GM12878 (cell line): ENCODE data around the gene UNC13A. TPM values are rescaled to one million over a fixed set of nuclear protein-coding genes. Genes with fewer than 3 reads are reported as not detected.

ENCODE experiments used
- ATAC-seq: fragments of 200-7000 bp; cut with Tn5 transposase; 3 replicates; pipeline ENCODE4 v1.9.1; 2020; ENCODE audit warnings: mild to moderate bottlenecking, moderate library complexity
- BruUV-seq: library from RNA; stranded (reverse); fragments of 400-500 nt; replicated peaks from 2 replicates; lab custom pipeline; 2021; lab: Mats Ljungman, UMichigan
- CTCF ChIA-PET: fragments of 300-600 bp; sonication (Branson Sonifier 250); formaldehyde crosslinking; extraction: SDS; loops from one replicate; lab custom pipeline; 2021; ENCODE audit warnings: inconsistent platforms; lab: Yijun Ruan, JAX
- POLR2A ChIA-PET: fragments of 350-600 bp; formaldehyde crosslinking; extraction: SDS; loops from one replicate; lab custom pipeline; 2021; ENCODE audit warnings: inconsistent platforms; lab: Charles Lee
- RAD21 ChIA-PET: fragments of 300-600 bp; sonication (Branson Sonifier 250); formaldehyde crosslinking; loops from one replicate; lab custom pipeline; 2023; ENCODE audit warnings: antibody characterized with exemption; ENCODE audit not compliant: unreplicated experiment; lab: Charles Lee
- SMC1A ChIA-PET: fragments of 300-600 bp; sonication (Branson Sonifier 250); formaldehyde crosslinking; loops from one replicate; lab custom pipeline; 2023; ENCODE audit not compliant: unreplicated experiment, uncharacterized antibody; lab: Charles Lee
- DNase-seq: peaks from one replicate; pipeline ENCODE4 v3.0.0-alpha.2; 2011; ENCODE audit warnings: low read depth, low spot score
- FAIRE-seq: peaks from 3 replicates; lab custom pipeline; 2011; peaks lifted over from hg19 to GRCh38; lab: Jason Lieb, UNC
- H2AFZ ChIP-seq: 2 replicates; pipeline ENCODE4 v1.6.0; 2011; ENCODE audit warnings: low read depth, low read length, control low read depth; ENCODE audit not compliant: control insufficient read depth
- H3K27ac ChIP-seq: 2 replicates; pipeline ENCODE4 v1.5.1; 2011; ENCODE audit warnings: control low read depth; ENCODE audit not compliant: control insufficient read depth, insufficient read depth
- H3K27me3 ChIP-seq, 2 experiments: replicated peaks in 1 of 2; 2 replicates each; pipeline versions ENCODE4 v1.6.0 to v1.6.1; 2011; ENCODE audit warnings: low read length in 1 of 2; ENCODE audit not compliant: control insufficient read depth in 2 of 2, insufficient read depth in 2 of 2
- H3K36me3 ChIP-seq, 2 experiments: 2 replicates each; pipeline ENCODE4 v1.5.1; 2011; ENCODE audit warnings: low read length in 1 of 2; ENCODE audit not compliant: control insufficient read depth in 2 of 2, insufficient read depth in 2 of 2
- H3K4me1 ChIP-seq: 2 replicates; pipeline ENCODE4 v1.6.1; 2011; ENCODE audit warnings: mild to moderate bottlenecking, low read length, moderate library complexity, mixed read lengths; ENCODE audit not compliant: control insufficient read depth, insufficient read depth
- H3K4me2 ChIP-seq: 2 replicates; pipeline ENCODE4 v1.6.0; 2011; ENCODE audit warnings: control low read depth; ENCODE audit not compliant: control insufficient read depth, insufficient read depth
- H3K4me3 ChIP-seq: fragments of 200-600 bp; sonication (generic); 2 replicates; pipeline ENCODE4 v1.5.1; 2016
- H3K79me2 ChIP-seq: 2 replicates; pipeline ENCODE4 v1.6.0; 2011; ENCODE audit warnings: low read length; ENCODE audit not compliant: control insufficient read depth, insufficient read depth
- H3K9ac ChIP-seq: 2 replicates; pipeline ENCODE4 v1.8.0; 2011; ENCODE audit warnings: low read length, control low read depth, mixed read lengths; ENCODE audit not compliant: control insufficient read depth, insufficient read depth
- H3K9me3 ChIP-seq: replicated peaks from 3 replicates; pipeline ENCODE4 v1.5.1; 2011; ENCODE audit warnings: mild to moderate bottlenecking, low read length; ENCODE audit not compliant: control insufficient read depth, insufficient read depth
- H4K20me1 ChIP-seq: 2 replicates; pipeline ENCODE4 v1.6.0; 2011; ENCODE audit not compliant: control insufficient read depth, insufficient read depth
- ETV6 ChIP-seq, 2 experiments: fragments of 450-650 bp in 1 of 2; IDR thresholded peaks in 1 of 2; conservative IDR thresholded peaks in 1 of 2; 2 replicates each; pipeline ENCODE4 v1.6.1; 2014; ENCODE audit warnings: antibody characterized with exemption in 1 of 2, borderline replicate concordance in 1 of 2, low read depth in 1 of 2, mild to moderate bottlenecking in 1 of 2, moderate library complexity in 1 of 2
- HDAC6 ChIP-seq: fragments of 200-600 bp; sonication (generic); IDR thresholded peaks from one replicate; pipeline ENCODE4 v1.8.0; 2017; ENCODE audit warnings: antibody characterized with exemption; ENCODE audit not compliant: unreplicated experiment
- NR2C1 ChIP-seq: fragments of 450-650 bp; IDR thresholded peaks from 2 replicates; pipeline ENCODE4 v1.6.1; 2017; ENCODE audit warnings: antibody characterized with exemption, mild to moderate bottlenecking, moderate library complexity
- NR2F1 ChIP-seq: fragments of 450-650 bp; conservative IDR thresholded peaks from 2 replicates; pipeline ENCODE4 v1.6.1; 2017; ENCODE audit warnings: mild to moderate bottlenecking
- SRF ChIP-seq, 2 experiments: IDR thresholded peaks; 2 replicates each; pipeline ENCODE4 v1.6.1; 2011; ENCODE audit warnings: low read depth in 2 of 2, low read length in 2 of 2, mild to moderate bottlenecking in 1 of 2, moderate library complexity in 1 of 2
- WGBS: methylation state at CpG from one replicate; pipeline ENCODE4 v1.1.6; 2016; ENCODE audit warnings: low lambda C conversion rate; ENCODE audit not compliant: insufficient replicate concordance, insufficient coverage; ENCODE audit errors: missing lambda C conversion rate; 5-methylcytosine and 5-hydroxymethylcytosine counted together
- in situ Hi-C: fragments of 300-500 bp; cut with MboI; formaldehyde crosslinking; loops from 9 replicates; pipeline ENCODE4 v1.14.3; 2018; ENCODE audit warnings: mixed read lengths
- intact Hi-C: fragments of 100-400 bp; cut with micrococcal nuclease; formaldehyde crosslinking; loops from one replicate; pipeline ENCODE4 v1.14.2; 2022; ENCODE audit not compliant: unreplicated experiment
- polyA plus RNA-seq, 11 experiments: library from polyadenylated mRNA; depleted of rRNA in 4 of 11; unstranded in 6 of 11; stranded (reverse) in 5 of 11; fragments of >200 nt; fragmentation: Nextera tagmentation in 4 of 11; fragmentation: Illumina TruSeq in 1 of 11; extraction: Ambion mirVana in 4 of 11; extraction: Trizol in 1 of 11; gene quantifications; 1 replicate in 1 of 11; 2 replicates in 10 of 11; pipeline versions ENCODE4 v1.2.1 to v1.2.3, GENCODE V29; 2011 to 2016; ENCODE audit warnings: inconsistent platforms in 2 of 11, missing spikeins in 2 of 11, low read depth in 1 of 11
- total RNA-seq, 4 experiments: library from RNA; depleted of rRNA in 3 of 4; stranded (reverse); fragments of >200 nt in 3 of 4; fragmentation: Illumina TruSeq in 1 of 4; extraction: Trizol in 1 of 4; gene quantifications; 2 replicates each; pipeline versions ENCODE4 v1.2.1 to v1.2.3, GENCODE V29; 2013 to 2021
- TF ChIP-seq, protein P1 (sequence below): fragments of 450-650 bp; IDR thresholded peaks from 2 replicates; pipeline ENCODE4 v1.6.1; 2018; ENCODE audit warnings: borderline replicate concordance, mild to moderate bottlenecking; ENCODE audit not compliant: partially characterized antibody
- TF ChIP-seq, protein P2 (sequence below): fragments of 450-650 bp; IDR thresholded peaks from 2 replicates; pipeline ENCODE4 v1.6.1; 2017; ENCODE audit warnings: mild to moderate bottlenecking, moderate library complexity

The UNC13A gene
- total and polyA plus RNA-seq, 10 of the 15 experiments (the other 5 are each of a cell fraction or from before 2014, with no cell fraction given) = under 0.01 to 0.23 (median 0.13) TPM; not detected in 1

DNA sequence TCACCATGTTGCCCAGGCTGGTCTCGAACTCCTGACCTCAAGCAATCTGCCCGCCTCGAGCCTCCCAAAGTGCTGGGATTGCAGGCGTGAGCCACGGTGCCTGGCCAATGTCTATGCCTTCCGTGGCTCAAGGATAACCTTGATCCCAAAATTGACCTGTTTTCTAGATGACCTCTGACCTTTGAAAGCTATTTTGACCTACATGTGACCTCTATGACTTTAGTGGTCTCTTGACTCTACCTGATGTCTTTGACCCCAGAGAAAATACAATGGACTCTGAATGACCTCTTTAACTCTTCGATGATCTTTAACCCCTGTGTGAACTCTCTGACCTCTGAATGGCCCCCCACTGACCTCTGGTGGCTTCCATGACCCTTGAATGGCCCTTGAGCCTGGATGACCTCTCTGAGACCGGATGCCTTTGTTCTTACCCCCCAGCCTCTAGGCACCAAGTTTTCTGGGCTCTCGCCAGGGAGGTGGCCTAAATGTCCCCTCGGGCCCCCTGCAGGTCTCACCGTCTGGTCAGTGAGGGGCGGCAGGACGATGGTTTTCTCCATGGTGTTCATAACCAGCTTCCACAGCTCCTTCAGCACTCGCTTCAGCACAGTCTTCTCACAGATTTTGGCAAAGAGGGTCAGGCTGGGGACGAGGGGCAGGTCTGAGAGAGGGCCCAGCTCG, 63.7 kb downstream of the UNC13A start:
- Histone ChIP-seq H3K27ac (no peak overlapping the region), H3K27me3 (no peaks in the 10 kb centered on the region), H3K4me3 (no peak overlapping the region), H3K4me2 (no peak overlapping the region), H3K79me2 (no peaks in the 10 kb centered on the region), H3K36me3 (no peaks in the 10 kb centered on the region), H3K4me1 (no peaks in the 10 kb centered on the region), H2AFZ (no peak overlapping the region), H4K20me1 (no peaks in the 10 kb centered on the region), H3K9me3 (no peaks in the 10 kb centered on the region; the same call in 2 of the 3 replicates), H3K9ac (no peak overlapping the region)
- ChIA-PET RAD21 (no interaction called here), SMC1A (no interaction called here), POLR2A (interaction anchor here (0.6 kb wide), 2 partner anchors 67 to 84 kb away, joined by 3 to 4 read pairs; no protein-coding TSS in a partner anchor), CTCF (no interaction called here)
- no peak for ATAC-seq
- DNase-seq = no peak
- intact Hi-C loops (no loop called here), in situ Hi-C loops (no loop called here)
- no TSS peak for BruUV-seq
- WGBS = 20% methylated on average over 16 of the region's 16 CpGs
- peak; percentile 76 for TF ChIP-seq NR2F1
- TF ChIP-seq HDAC6 = no peak
- TF ChIP-seq NR2C1 = peak; percentile 50; the same call in 1 of the 2 replicates
- FAIRE-seq = no peak

DNA sequence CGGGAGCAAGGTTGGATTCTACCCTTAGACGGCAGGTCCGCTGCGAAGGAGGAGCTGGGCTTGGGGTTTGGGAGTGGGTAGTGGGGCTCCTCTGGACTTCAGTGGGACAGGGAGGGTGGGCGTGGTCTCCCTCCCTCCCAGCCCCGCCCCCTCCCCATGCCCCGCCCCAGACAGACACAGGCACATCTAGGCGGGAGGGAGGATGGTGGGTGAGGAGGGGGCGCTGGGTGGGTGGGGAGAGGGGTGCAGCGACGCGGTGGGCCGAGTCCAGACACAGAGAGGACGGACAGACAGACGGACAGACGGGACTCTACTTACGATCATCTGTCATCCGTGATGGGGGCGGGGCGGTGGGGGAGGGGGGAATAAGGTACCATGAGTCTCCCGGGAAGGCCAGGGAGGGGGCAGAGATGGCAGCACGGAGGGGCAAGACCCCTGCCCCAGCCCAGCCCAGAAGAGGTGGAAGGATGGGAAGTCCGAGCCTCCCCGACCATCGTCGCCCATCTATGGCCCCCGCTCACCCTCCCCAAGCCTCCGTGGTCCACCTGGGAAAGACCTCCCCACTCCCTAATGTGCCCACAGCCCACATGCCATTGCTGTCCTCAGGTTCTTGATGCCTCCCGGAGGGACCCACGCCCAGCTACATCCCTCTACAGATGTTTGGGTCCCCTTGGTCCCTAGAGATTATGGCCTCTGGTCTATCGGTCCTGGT, 64.8 kb downstream of the UNC13A start:
- ChIA-PET SMC1A (no interaction called here), RAD21 (interaction anchor here (1.7 kb wide), 1 partner anchor 128 kb away, joined by 7 read pairs; no protein-coding TSS in a partner anchor), CTCF (interaction anchor here (1.3 to 2.4 kb wide), 3 partner anchors 16 to 153 kb away, joined by 5 to 9 read pairs (median 9); no protein-coding TSS in a partner anchor), POLR2A (interaction anchor here (0.6 kb wide), 1 partner anchor 83 kb away, joined by 3 read pairs; no protein-coding TSS in a partner anchor)
- in situ Hi-C loops = no loop called here
- Histone ChIP-seq H3K79me2 (no peaks in the 10 kb centered on the region), H3K4me2 (no peak overlapping the region), H2AFZ (no peak overlapping the region), H3K36me3 (no peaks in the 10 kb centered on the region), H3K27ac (no peak overlapping the region), H3K9me3 (no peaks in the 10 kb centered on the region; the same call in 2 of the 3 replicates), H3K4me3 (no peak overlapping the region), H3K4me1 (no peaks in the 10 kb centered on the region), H3K9ac (no peak overlapping the region), H4K20me1 (no peaks in the 10 kb centered on the region), H3K27me3 (no peaks in the 10 kb centered on the region)
- intact Hi-C loops = no loop called here
- no peak for ATAC-seq
- 85% methylated on average over 13 of the region's 31 CpGs for WGBS
- FAIRE-seq = no peak
- no TSS peak for BruUV-seq
- no peak for DNase-seq
- TF ChIP-seq, protein P1, sequence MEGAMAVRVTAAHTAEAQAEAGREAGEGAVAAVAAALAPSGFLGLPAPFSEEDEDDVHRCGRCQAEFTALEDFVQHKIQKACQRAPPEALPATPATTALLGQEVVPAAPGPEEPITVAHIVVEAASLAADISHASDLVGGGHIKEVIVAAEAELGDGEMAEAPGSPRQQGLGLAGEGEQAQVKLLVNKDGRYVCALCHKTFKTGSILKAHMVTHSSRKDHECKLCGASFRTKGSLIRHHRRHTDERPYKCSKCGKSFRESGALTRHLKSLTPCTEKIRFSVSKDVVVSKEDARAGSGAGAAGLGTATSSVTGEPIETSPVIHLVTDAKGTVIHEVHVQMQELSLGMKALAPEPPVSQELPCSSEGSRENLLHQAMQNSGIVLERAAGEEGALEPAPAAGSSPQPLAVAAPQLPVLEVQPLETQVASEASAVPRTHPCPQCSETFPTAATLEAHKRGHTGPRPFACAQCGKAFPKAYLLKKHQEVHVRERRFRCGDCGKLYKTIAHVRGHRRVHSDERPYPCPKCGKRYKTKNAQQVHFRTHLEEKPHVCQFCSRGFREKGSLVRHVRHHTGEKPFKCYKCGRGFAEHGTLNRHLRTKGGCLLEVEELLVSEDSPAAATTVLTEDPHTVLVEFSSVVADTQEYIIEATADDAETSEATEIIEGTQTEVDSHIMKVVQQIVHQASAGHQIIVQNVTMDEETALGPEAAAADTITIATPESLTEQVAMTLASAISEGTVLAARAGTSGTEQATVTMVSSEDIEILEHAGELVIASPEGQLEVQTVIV = no peak
- TF ChIP-seq SRF (IDR thresholded peaks at IDR 0.05; ENCODE audit: low read depth in 2 of 2, low read length in 2 of 2) (no peak), ETV6 (conservative IDR thresholded peaks at IDR 0.05 in 1 of 2, IDR thresholded peaks at IDR 0.05 in 1 of 2; ENCODE audit: borderline replicate concordance in 1 of 2, low read depth in 1 of 2) (no peak)
- TF ChIP-seq, protein P2, sequence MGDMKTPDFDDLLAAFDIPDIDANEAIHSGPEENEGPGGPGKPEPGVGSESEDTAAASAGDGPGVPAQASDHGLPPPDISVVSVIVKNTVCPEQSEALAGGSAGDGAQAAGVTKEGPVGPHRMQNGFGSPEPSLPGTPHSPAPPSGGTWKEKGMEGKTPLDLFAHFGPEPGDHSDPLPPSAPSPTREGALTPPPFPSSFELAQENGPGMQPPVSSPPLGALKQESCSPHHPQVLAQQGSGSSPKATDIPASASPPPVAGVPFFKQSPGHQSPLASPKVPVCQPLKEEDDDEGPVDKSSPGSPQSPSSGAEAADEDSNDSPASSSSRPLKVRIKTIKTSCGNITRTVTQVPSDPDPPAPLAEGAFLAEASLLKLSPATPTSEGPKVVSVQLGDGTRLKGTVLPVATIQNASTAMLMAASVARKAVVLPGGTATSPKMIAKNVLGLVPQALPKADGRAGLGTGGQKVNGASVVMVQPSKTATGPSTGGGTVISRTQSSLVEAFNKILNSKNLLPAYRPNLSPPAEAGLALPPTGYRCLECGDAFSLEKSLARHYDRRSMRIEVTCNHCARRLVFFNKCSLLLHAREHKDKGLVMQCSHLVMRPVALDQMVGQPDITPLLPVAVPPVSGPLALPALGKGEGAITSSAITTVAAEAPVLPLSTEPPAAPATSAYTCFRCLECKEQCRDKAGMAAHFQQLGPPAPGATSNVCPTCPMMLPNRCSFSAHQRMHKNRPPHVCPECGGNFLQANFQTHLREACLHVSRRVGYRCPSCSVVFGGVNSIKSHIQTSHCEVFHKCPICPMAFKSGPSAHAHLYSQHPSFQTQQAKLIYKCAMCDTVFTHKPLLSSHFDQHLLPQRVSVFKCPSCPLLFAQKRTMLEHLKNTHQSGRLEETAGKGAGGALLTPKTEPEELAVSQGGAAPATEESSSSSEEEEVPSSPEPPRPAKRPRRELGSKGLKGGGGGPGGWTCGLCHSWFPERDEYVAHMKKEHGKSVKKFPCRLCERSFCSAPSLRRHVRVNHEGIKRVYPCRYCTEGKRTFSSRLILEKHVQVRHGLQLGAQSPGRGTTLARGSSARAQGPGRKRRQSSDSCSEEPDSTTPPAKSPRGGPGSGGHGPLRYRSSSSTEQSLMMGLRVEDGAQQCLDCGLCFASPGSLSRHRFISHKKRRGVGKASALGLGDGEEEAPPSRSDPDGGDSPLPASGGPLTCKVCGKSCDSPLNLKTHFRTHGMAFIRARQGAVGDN = no peak
